CD4-positive, alpha-beta T cell (primary cell): ENCODE data around the gene BSG. TPM values are rescaled to one million over a fixed set of nuclear protein-coding genes. Genes with fewer than 3 reads are reported as not detected.

Experiments
- ATAC-seq: fragments of 200-7000 bp; cut with Tn5 transposase; one replicate; pipeline ENCODE4 v1.10.0; 2022; ENCODE audit warnings: mild to moderate bottlenecking; ENCODE audit not compliant: poor library complexity
- CTCF ChIA-PET: fragments of 350-600 bp; sonication (Branson Sonifier 250); formaldehyde crosslinking; loops from one replicate; lab custom pipeline; 2021; ENCODE audit warnings: antibody characterized with exemption, inconsistent platforms; lab: Charles Lee
- POLR2A ChIA-PET: fragments of 350-600 bp; sonication (Branson Sonifier 250); formaldehyde crosslinking; loops from one replicate; lab custom pipeline; 2021; ENCODE audit warnings: antibody characterized with exemption, inconsistent platforms; lab: Charles Lee
- DNase-seq, 14 experiments: peaks; one replicate each; pipeline ENCODE4 v3.0.0-alpha.2; 2013 to 2020; ENCODE audit warnings: mixed read lengths in 2 of 14
- H3K27ac ChIP-seq, 2 donors: one replicate each; pipeline versions ENCODE4 v1.5.1 to v1.7.0; 2013; ENCODE audit warnings: low read length in 2 of 2, low read depth in 1 of 2, mild to moderate bottlenecking in 1 of 2
- H3K27me3 ChIP-seq, 2 experiments: 1 replicate in 1 of 2; 2 replicates in 1 of 2; pipeline versions ENCODE4 v1.6.1 to v1.7.0; 2013; ENCODE audit warnings: low read length in 2 of 2, control low read depth in 1 of 2, mild to moderate bottlenecking in 1 of 2, moderate library complexity in 1 of 2; ENCODE audit not compliant: insufficient read depth in 2 of 2, control insufficient read depth in 1 of 2
- H3K36me3 ChIP-seq: one replicate; pipeline ENCODE4 v1.6.1; 2013; ENCODE audit warnings: low read length, control low read depth; ENCODE audit not compliant: insufficient read depth
- H3K4me1 ChIP-seq: one replicate; pipeline ENCODE4 v1.6.1; 2013; ENCODE audit warnings: low read length, control low read depth; ENCODE audit not compliant: insufficient read depth
- H3K4me3 ChIP-seq: one replicate; pipeline ENCODE4 v1.5.1; 2013; ENCODE audit warnings: mild to moderate bottlenecking, low read length, moderate library complexity
- H3K9me3 ChIP-seq, 2 experiments: 1 replicate in 1 of 2; 2 replicates in 1 of 2; pipeline versions ENCODE4 v1.6.1 to v1.7.0; 2013; ENCODE audit warnings: low read length in 2 of 2, mild to moderate bottlenecking in 2 of 2, control low read depth in 1 of 2, moderate library complexity in 1 of 2; ENCODE audit not compliant: control insufficient read depth in 1 of 2, insufficient read depth in 1 of 2
- H3K27ac Mint-ChIP-seq: one replicate; pipeline ENCODE4 v1.8.0; 2020; ENCODE audit warnings: mixed read lengths
- H3K27me3 Mint-ChIP-seq: one replicate; pipeline ENCODE4 v1.8.0; 2021; ENCODE audit warnings: mixed read lengths
- H3K36me3 Mint-ChIP-seq: one replicate; pipeline ENCODE4 v1.8.0; 2021; ENCODE audit warnings: low read depth, mixed read lengths
- H3K4me1 Mint-ChIP-seq: one replicate; pipeline ENCODE4 v1.8.0; 2021; ENCODE audit warnings: low read depth, mixed read lengths
- H3K4me3 Mint-ChIP-seq: one replicate; pipeline ENCODE4 v1.8.0; 2020; ENCODE audit warnings: mild to moderate bottlenecking, mixed read lengths
- H3K9me3 Mint-ChIP-seq: one replicate; pipeline ENCODE4 v1.8.0; 2020; ENCODE audit warnings: mixed read lengths
- intact Hi-C, 2 experiments: fragments of 100-400 bp; cut with DNase I in 1 of 2; cut with micrococcal nuclease in 1 of 2; formaldehyde crosslinking; loops; one replicate each; pipeline versions ENCODE4 v1.15.1 to v1.9.0; 2023 to 2025; cut with DNase I, micrococcal nuclease
- total RNA-seq, 174 experiments: library from RNA in 2 of 174; stranded (reverse) in 2 of 174; gene quantifications; one replicate each; pipeline ENCODE4 v1.2.3 and lab custom pipeline; 2021 to 2026
- TF ChIP-seq, protein P1 (sequence below): fragments of 200-600 bp; IDR thresholded peaks from one replicate; pipeline ENCODE4 v1.8.0; 2022; ENCODE audit warnings: antibody characterized with exemption, mild to moderate bottlenecking

The BSG gene
- total RNA-seq, 2 experiments from 2014 or later, result 68.7 to 71.6 TPM

- Mint-ChIP-seq H3K27ac (no peak overlapping the region), H3K27me3 (no peaks in the 10 kb centered on the region), H3K4me3 (no peak overlapping the region), H3K36me3 (peaks cover 21% of the 10 kb centered on the region), H3K4me1 (peaks cover 23% of the 10 kb centered on the region), H3K9me3 (no peaks in the 10 kb centered on the region)
- CTCF ChIA-PET, result interaction anchor here (1.7 kb wide), 1 partner anchor 31 kb away, joined by 9 read pairs; no protein-coding TSS in a partner anchor
- no peak for ATAC-seq
- POLR2A ChIA-PET, result interaction anchor here (1.3 kb wide), 1 partner anchor 10 kb away, joined by 3 read pairs; the partner anchor contains the start of gene CDC34
- Histone ChIP-seq H3K9me3 (no peaks in the 10 kb centered on the region), H3K36me3 (peaks cover 38% of the 10 kb centered on the region), H3K4me1 (peaks cover 26% of the 10 kb centered on the region), H3K4me3 (no peak overlapping the region), H3K27me3 (no peaks in the 10 kb centered on the region), H3K27ac (no peak overlapping the region)
- TF ChIP-seq, protein P1, sequence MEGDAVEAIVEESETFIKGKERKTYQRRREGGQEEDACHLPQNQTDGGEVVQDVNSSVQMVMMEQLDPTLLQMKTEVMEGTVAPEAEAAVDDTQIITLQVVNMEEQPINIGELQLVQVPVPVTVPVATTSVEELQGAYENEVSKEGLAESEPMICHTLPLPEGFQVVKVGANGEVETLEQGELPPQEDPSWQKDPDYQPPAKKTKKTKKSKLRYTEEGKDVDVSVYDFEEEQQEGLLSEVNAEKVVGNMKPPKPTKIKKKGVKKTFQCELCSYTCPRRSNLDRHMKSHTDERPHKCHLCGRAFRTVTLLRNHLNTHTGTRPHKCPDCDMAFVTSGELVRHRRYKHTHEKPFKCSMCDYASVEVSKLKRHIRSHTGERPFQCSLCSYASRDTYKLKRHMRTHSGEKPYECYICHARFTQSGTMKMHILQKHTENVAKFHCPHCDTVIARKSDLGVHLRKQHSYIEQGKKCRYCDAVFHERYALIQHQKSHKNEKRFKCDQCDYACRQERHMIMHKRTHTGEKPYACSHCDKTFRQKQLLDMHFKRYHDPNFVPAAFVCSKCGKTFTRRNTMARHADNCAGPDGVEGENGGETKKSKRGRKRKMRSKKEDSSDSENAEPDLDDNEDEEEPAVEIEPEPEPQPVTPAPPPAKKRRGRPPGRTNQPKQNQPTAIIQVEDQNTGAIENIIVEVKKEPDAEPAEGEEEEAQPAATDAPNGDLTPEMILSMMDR, result no peak
- intact Hi-C loops, result no loop called here
- DNase-seq, result no peak
Measured at GRCh38 chr19:541699-542098, 30.7 kb upstream of the BSG start.

GRCh38 chr19:542173-542866, 30.1 kb upstream of the BSG start:
- DNase-seq (no peak), ATAC-seq (no peak)
- POLR2A ChIA-PET, result interaction anchor here (1.3 kb wide), 1 partner anchor 10 kb away, joined by 3 read pairs; the partner anchor contains the start of gene CDC34
- Histone ChIP-seq H3K27me3 (no peaks in the 10 kb centered on the region), H3K27ac (no peak overlapping the region), H3K9me3 (peaks cover 0 to 3% of the 10 kb centered on the region in 2 experiments), H3K4me1 (peaks cover 27% of the 10 kb centered on the region), H3K4me3 (no peak overlapping the region), H3K36me3 (peaks cover 36% of the 10 kb centered on the region)
- Mint-ChIP-seq H3K27me3 (no peaks in the 10 kb centered on the region), H3K9me3 (no peaks in the 10 kb centered on the region), H3K36me3 (peaks cover 21% of the 10 kb centered on the region), H3K27ac (no peak overlapping the region), H3K4me1 (peaks cover 23% of the 10 kb centered on the region), H3K4me3 (no peak overlapping the region)
- intact Hi-C loops, result no loop called here
- CTCF ChIA-PET, result interaction anchor here (1.7 kb wide), 1 partner anchor 32 kb away, joined by 9 read pairs; no protein-coding TSS in a partner anchor
- TF ChIP-seq, protein P1, result no peak

- intact Hi-C loops, result no loop called here
Measured at GRCh38 chr19:543910-544608, 28.3 kb upstream of the BSG start, which contains the start of gene GZMM. Gene GZMM, plus strand, starts transcription at chr19:544053. Its CDS starts 19 bp downstream, at chr19:544072.

More at GRCh38 chr19:543910-544608, 28.3 kb upstream of the BSG start, which contains the start of gene GZMM:
- POLR2A ChIA-PET, result interaction anchor here (1.4 kb wide), 1 partner anchor 12 kb away, joined by 5 read pairs; no protein-coding TSS in a partner anchor
- H3K4me1 Mint-ChIP-seq, result peaks cover 23% of the 10 kb centered on the region
- CTCF ChIA-PET, result no interaction called here
- H3K4me3 ChIP-seq, result peak within 1 kb of the TSS; percentile 85
- no peaks in the 10 kb centered on the region for H3K27me3 Mint-ChIP-seq
- H3K27me3 ChIP-seq, result no peaks in the 10 kb centered on the region
- peaks cover 18% of the 10 kb centered on the region for H3K36me3 Mint-ChIP-seq
- peak within 1 kb of the TSS; percentile 88 for H3K27ac Mint-ChIP-seq
- ATAC-seq (peak; percentile 97), DNase-seq (peak; percentile 66 to 92 (median 78))
- peaks cover 32% of the 10 kb centered on the region for H3K4me1 ChIP-seq
- peaks cover 0 to 12% of the 10 kb centered on the region in 2 experiments for H3K9me3 ChIP-seq
- peaks cover 33% of the 10 kb centered on the region for H3K36me3 ChIP-seq
- H3K27ac ChIP-seq, result peak within 1 kb of the TSS; percentile 56 to 60
- H3K4me3 Mint-ChIP-seq, result peak within 1 kb of the TSS; percentile 87
- TF ChIP-seq, protein P1, result no peak
- no peaks in the 10 kb centered on the region for H3K9me3 Mint-ChIP-seq
